ENCODE data around the gene IL36B.

GRCh38 chr2:113085542-113085941, 32.9 kb upstream of the IL36B start:
- TF ChIP-seq CTCF (IDR thresholded peaks at IDR 0.05) (no peak), ZFX (IDR thresholded peaks at IDR 0.05; ENCODE audit: borderline replicate concordance) (no peak)

Data from 22Rv1 (cell line).